NB4 (cell line): ENCODE results near the gene SKIC8.

Experiments used
- DNase-seq: peaks from one replicate; pipeline ENCODE4 v3.0.0; 2010; ENCODE audit warnings: low read depth
- H3K4me3 ChIP-seq: one replicate; pipeline ENCODE4 v1.5.1; 2011; ENCODE audit warnings: mild to moderate bottlenecking, low read depth, low read length, moderate library complexity
- CTCF ChIP-seq: IDR thresholded peaks from one replicate; pipeline ENCODE4 v1.5.1; 2012; ENCODE audit warnings: low read depth, low read length
- MAX ChIP-seq: IDR thresholded peaks from 2 replicates; pipeline ENCODE4 v1.6.1; 2011; ENCODE audit warnings: low read depth, low read length
- MYC ChIP-seq: IDR thresholded peaks from 2 replicates; pipeline ENCODE4 v1.6.1; 2011; ENCODE audit warnings: low read depth, low read length
- POLR2A ChIP-seq: IDR thresholded peaks from 2 replicates; pipeline ENCODE4 v1.6.1; 2011; ENCODE audit warnings: mild to moderate bottlenecking; ENCODE audit not compliant: insufficient read length; ENCODE audit errors: extremely low read depth

SKIC8 gene

GRCh38 chr15:78342021-78342420 lies 42.6 kb upstream of the SKIC8 start:
- DNase-seq: no peak
- H3K4me3 ChIP-seq: no peak overlapping the region
- TF ChIP-seq MAX: no peak
- TF ChIP-seq CTCF: no peak
- no peak for TF ChIP-seq MYC
- no peak for TF ChIP-seq POLR2A

- TF ChIP-seq MYC (no peak), POLR2A (no peak), CTCF (no peak), MAX (no peak)
- DNase-seq: no peak
- no peak overlapping the region for H3K4me3 ChIP-seq
These were observed 41.9 kb upstream of the SKIC8 start for GRCh38 chr15:78341057-78341987.

GRCh38 chr15:78340231-78341056 lies 41.0 kb upstream of the SKIC8 start, which contains the start of gene CRABP1:
CRABP1 (plus strand) TSS chr15:78340353; CDS start chr15:78340429, 76 bp downstream.
- DNase-seq: no peak
- TF ChIP-seq CTCF: no peak
- TF ChIP-seq MAX: no peak
- TF ChIP-seq POLR2A: no peak
- no peak for TF ChIP-seq MYC
- H3K4me3 ChIP-seq: no peak within 1 kb of the TSS

GRCh38 chr15:78339559-78339958 lies 40.1 kb upstream of the SKIC8 start:
- TF ChIP-seq MAX: no peak
- no peak for TF ChIP-seq MYC
- no peak for TF ChIP-seq POLR2A
- TF ChIP-seq CTCF: no peak
- no peak overlapping the region for H3K4me3 ChIP-seq
- DNase-seq: no peak

GRCh38 chr15:78338781-78339180 lies 39.4 kb upstream of the SKIC8 start:
- H3K4me3 ChIP-seq: no peak overlapping the region
- no peak for DNase-seq
- TF ChIP-seq MAX (no peak), MYC (no peak), POLR2A (no peak), CTCF (no peak)
